HG03139 (cell line): Measurements from ENCODE around the gene PLEKHA3.
"Not testable (repeated sequence)": the region's sequence is repeated elsewhere in the genome, so short reads cannot be mapped to it uniquely, and the experiment has no call there.

ENCODE experiments used
- ATAC-seq: cut with Tn5 transposase; IDR thresholded peaks from one replicate; pipeline ENCODE4 v1.9.1; 2021; ENCODE audit not compliant: unreplicated experiment

Gene PLEKHA3

DNA sequence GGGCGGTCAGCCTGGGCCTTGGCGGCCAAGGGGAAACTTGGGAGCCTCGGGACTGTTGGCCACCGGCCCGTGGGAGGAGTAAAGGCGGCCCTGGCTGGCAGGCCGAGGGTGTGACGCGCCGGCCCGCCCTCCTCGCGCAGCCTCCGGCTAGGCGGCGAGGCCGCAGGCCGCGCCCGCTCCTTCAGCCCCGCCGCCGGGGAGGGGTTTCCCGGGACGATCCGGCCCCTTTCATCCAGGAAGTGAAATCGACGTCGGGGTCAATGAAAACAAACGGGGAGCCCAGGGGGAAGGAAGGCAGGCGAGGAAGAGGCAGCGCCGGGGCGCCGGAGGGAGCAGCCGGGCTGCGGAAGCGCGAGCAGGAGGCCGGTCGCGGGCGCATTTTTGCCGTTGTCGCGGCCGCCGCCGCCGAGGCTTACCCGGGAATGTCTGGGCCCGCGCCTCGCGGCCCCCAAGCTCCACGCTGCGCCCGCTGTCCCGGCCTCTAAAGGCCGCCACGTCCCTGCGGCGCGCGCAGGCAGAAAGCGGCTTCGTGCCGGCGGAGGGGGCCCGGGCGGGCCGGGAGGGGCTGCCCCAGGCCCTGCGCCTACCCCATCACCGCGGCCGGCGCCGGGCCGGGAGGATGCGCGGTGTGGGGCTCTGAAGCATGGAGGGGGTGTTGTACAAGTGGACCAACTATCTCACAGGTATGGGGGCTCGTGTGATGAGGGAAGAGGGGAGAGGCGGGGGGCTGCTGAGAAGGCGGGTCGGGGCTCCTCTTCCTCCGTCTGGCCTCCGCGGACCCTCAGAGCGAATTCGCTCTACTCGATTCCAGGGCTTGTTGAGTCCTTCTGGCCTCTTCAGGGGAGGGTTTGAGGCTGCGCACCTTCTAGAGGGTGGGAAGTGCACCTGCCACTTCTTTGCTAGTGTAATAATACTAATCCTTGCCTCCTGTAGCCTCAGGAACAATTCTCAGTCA is at the start of gene PLEKHA3:
Gene PLEKHA3 (plus strand): TSS at position 231 of the 955 bp plus-strand sequence. CDS start 413 bp downstream, at position 644.
- peak; percentile 62 for ATAC-seq

DNA sequence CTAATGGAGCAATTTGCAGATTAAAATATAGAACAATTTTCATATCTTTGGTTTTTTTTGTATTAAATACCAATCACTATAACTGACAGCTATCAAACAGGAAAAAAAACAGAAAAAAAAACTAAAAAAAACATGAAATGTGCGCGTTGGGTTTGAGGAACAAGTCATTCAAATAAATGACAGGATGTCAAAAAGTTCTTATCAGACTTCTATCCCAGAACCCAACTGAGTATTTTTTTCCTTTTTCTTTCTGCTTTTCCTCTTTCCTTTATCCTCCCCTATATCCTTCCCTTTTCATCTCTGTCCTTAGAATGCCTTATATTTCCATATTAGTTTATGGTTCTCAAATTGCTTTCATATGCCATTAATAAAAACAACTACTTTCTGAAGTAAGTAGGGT is 43.6 kb upstream of the PLEKHA3 start:
- ATAC-seq: no peak

DNA sequence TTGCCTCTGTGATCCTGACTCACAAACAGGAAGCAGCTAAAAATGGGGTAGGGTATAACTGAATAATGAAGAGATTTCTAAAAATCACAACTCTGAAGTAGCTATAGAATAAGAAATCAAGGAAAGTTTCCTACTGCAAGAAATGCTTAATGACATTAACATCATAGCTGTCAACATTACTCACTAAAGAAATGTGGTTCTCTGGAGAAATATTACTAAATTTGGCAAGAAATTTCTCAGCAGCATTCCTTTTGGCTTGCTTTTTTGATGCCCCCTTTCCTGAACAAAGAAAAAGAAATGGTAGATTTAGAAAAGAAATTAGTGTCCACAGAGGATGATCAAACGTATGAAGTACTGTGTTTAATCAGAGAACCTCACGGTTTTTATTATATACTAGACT is 38.8 kb upstream of the PLEKHA3 start:
- ATAC-seq: no peak

DNA sequence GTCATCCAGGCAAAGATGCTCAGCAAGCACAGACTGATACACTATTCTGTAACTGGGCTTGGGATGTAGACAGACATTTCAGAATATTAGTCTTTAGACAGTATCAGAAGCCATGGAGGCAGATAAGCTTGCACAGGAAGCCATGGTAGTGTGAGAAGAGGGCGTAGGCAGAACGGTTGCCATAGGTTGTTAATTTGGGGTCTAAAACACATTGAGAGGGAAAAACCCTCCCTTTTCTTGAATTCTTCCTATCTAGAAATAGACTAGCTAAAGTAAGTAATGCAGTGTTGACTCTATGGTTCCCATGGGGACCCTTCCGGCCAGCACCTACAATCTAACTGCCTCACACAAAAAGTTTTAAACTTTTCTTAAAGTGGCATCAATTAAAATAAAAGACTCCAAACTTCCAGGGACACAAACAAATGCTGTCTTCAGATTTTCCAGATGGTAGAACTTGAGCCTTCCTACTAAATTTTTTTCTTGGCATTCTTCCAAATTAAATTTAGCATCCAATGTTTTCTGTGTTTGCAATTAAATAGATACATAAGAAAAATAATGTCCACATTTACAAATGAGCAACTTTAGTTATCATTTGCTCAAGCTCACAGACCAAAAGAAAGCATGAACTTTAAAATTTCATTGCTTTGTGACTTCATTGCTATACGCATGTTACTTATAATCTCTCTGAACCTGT is 31.1 kb upstream of the PLEKHA3 start:
- no peak for ATAC-seq

DNA sequence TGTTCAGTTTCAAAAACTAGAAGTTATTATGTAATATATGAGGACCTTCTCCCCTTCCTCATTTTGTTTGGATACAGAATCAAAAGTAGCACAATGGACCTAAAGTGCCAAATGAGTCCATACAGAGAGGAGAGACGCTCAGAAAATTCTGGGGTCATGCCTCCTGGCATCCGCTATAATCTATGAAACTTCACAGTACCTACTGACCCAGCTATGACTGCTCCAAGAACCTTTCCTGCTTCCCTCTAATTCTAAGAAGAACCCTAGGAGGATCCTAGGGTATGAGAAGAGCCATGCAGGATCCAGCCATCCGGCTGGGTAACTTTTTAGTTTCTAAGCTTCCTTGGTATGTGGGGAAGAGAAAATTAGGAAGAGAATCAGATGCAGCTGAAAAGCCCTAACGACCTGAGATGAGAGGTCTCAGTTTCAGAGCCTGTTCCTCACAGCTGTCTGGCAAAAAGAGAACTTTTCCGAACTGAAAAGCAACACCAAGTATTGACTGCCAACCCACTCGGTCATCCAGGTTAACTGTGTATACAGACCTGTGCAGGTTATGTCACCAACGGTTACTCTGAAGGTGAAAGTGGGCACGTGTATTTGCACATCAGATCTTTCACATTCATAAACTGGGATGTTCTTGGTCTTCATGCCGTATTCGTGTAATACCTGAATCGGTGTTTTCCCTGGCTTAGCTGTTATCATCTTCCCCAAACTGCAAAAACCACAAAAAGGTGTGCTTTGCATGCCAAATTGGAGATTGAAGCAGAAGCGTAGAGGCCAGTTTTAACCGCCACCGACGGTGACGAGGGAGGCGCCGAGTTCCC is 30.3 kb upstream of the PLEKHA3 start:
- peak; percentile 4 for ATAC-seq

DNA sequence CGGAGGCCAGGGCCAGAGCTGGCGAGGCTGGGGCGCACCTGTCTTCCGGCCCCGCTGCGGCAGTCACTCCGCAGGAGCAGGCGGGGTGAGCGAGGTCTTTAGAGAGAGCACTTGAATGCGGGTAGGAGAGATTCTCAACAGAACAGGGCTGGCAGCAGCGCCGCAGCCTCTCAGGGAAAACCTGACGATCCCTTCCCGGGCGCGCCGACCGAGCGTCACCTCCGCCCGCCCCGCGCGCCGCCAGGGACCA is 29.8 kb upstream of the PLEKHA3 start:
- peak; percentile 46 for ATAC-seq

DNA sequence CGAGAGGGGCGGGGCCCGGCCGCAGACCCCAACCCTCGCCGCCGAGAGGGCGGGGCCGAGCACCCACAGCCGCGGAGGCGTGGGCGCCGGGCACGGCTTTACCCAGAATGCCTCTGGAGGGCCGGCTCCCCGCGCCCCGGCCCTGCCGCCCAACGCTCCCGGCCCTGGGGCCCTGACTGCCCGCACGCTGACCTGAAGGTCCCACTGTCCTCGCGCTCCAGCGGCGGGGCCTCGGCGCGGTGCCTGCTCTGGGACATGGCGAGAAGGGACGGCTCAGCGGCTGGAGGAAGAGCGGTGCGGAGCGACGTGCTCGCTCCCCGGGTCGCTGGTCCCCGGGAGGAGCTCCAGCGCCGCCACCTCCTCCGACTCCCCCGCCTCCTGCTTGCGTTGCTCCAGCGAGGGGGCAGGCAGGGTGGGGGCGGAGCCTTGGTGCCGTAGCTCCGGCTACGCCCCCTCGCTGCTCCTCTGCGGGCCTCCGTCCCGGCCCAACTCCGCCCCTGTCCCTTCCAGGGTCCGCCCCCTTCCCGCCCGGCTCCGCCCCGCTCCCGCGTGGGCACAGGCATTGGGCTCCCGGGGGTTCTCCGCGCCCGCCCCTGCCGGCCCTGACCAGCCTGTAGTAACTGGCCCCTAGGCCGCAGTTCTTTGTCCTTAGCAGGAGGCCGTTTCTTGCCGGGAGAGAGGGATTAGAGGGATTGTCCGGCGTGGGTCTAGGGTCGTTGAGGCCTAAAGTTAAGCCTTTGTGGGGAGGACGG is 29.3 kb upstream of the PLEKHA3 start, which contains the start of the genes PJVK and PRKRA:
Gene PJVK (plus strand): TSS at position 605 of the 752 bp plus-strand sequence. CDS start 2,032 bp downstream, outside the sequence.
Gene PRKRA (minus strand): TSS at position 402 of the 752 bp plus-strand sequence. CDS start 145 bp downstream, at position 257.
- ATAC-seq: peak; percentile 80

DNA sequence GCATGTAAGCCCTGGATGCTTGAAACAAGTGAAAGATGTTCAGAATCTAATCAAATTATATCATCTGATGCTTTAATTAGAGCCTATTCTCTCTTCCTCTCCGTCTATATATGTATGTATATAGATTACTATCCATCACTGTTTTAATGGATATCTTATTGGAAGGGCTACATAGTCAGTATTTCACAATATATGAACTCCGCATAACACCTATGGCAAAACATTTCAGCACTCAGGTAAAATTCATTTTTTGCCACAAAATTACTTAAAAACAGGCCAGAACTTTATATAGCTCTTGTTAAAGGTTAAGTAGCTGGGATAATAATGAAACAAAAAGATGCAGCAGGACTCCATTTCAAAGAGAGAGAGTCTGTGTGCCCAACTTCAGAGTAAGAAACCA is 27.9 kb upstream of the PLEKHA3 start:
- ATAC-seq: no peak

DNA sequence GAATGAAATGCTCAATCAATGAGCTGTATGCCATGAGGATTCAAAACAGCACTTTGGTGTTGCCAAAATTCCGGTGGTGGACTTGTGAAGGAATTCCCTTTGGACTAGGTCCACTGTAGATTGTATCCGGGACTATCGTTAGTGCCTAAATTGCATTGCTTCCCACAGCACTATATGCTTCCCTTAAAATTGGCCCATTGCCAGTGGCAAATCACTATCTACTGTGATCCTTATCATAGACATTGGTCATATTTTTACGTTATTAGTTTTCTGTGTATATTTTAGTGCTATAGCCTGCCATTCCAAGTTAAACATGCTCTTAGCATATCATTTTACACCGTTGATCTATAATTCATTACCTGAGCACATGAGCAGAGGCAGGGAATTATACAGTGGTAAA is 27.4 kb upstream of the PLEKHA3 start:
- ATAC-seq: no peak

DNA sequence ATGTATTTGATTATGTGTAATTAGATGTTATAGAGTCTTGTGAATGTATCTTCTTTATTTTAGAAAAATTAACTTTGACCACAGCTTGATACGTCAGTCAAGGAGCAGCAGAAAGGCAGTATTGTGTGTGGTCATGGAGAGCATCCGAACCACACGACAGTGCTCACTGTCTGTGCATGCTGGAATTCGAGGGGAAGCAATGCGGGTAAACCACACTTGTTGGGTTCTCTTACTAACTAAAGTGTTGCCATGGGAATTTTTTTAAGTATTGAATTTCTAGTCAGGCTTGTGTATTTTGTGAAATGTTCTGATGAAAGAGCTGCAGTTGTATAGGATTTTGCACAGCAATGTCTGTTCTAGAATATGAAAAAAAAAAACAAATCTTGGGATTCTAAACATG is 24.3 kb upstream of the PLEKHA3 start:
- ATAC-seq: no peak

DNA sequence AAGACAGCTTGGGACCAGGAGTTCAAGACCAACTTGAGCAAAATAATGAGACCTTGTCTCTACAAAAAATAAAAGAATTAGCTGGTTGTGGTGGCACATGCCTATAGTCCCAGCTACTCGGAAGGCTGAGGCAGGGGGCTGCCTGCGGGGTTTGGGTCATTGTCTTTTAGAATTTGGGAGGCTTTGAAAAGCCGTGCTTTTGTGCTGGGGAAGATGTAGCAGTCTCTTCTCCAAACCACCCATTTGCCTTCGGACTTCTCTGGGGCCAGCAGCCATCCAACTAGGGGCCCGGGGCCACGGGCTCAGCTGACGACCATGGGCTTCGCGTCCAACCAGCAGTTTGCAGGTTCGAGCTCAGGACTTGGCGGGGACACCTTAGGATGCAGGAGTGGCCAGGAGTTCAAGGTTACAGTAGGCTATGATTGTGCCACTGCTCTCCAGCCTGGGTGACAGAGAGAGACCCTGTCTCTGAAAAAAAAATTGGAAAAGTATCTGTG is 22.8 kb upstream of the PLEKHA3 start:
- no peak for ATAC-seq

DNA sequence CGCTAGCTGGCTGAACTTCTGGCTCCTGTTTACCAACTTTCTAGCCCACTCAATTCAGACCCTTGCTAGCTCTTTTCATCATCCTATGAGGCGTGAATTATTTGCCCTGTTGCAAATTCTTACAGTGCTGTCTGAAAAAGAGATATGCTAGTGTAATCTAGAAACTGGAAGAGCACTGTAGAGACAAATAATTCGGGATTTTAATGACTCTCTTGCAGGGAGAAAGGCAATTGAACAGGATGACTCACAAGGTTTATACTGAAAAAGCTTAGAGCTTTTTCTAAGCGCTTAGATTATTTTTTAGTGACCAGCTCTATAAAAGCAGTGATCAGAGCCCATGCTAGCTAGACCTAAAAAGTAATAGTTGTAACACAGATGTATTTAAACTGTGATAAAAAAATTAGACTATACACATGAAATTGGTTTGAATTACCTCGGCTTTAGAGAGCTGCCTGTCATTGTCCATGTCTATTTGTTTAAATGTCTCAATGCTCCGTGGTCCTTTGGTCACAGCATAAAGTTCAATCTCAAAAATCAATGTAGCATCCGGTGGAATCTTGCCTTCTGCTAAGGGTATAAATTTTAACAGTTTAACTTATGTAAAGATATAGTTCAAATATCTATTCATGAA is 10.9 kb upstream of the PLEKHA3 start:
- no peak for ATAC-seq

DNA sequence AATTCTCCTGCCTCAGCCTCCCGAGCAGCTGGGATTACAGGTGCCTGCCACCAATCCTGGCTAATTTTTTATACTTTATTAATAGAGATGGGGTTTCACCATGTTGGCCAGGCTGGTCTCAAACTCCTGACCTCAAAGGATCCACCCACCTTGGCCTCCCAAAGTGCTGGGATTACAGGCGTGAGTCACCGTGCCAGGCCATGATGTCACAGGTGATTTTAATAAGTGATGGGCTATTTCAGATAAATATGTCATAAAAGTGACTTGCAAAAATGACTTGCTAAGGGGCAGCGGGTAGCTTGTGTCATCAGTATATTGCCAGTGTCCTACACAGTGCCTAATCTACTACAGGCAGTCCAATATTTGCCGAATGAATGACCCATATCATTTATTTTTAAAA is 8.9 kb upstream of the PLEKHA3 start:
- not testable (repeated sequence) for ATAC-seq

DNA sequence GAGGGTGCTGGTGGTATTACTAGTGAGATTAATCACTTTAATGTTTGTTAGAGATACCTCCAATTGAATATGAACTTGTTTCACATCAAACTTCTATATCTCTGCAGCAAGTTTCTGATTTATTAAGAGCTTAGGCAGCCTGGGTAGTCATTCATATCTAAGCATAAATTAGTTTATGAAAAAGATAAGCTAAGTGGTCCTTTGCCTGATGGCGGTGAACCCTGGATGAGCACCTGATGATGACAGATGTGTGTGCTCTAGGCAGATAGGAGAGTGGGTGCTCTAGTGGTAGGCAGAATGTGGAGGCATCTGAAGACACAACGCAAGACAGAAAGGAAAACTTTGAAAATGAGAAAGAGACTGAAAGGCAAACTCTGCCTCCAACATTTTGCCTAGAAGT is 6.9 kb upstream of the PLEKHA3 start:
- no peak for ATAC-seq

DNA sequence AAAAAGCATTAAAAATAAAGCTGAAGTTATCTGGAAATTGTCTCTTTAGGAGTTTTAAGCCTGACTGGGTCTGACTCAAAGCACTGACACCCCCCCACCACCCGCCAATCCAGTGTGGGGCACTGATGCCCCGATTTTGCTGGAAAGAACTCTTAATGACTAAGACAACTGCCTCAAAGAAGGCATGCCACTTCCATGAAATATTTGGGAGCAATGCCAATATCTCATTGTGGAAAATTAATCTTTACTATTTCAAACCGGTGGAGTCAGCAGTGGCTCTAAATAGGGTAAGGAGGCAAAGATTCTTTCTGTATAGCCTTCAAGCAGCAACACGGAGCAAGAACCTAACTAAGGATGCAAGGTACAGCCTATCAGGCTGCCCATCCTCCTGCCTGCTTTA is 6.3 kb upstream of the PLEKHA3 start:
- ATAC-seq: no peak

DNA sequence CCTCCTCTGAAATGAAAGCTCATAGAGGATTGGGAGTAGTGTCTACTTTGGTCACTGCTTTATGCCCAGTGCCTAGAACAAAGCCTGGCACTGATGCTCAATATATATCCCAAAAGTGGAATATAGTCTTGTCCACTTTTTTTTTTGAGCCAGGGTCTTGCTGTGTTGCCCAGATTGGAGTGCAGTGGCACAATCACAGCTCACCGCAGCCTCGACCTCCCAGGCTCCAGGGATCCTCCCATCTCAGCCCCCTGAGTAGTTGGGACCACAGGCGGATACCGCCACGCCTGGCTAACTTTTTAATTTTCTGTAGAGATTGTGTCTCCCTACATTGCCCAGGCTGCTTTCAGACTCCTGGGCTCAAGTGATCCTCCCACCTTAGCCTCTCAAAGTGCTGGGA is 5.7 kb upstream of the PLEKHA3 start:
- ATAC-seq: no peak

DNA sequence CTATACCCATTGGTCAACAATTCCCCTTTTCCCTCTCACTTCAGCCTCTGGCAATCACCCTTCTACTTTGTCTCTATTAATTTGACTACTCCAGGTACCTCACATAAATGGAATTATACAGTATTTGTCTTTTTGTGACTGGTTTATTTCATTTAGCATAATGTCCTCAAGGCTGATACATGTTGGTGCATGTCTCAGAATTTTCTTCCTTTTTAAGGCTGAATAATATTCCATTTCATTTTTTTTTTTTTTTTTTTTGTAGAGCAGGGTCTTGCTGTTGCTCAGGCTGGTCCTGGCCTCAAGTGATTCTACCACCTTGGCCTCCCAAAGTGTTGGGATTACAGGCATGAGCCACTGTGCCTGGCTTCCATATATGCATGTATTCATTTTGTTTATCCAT is 3.8 kb upstream of the PLEKHA3 start:
- ATAC-seq: no peak

DNA sequence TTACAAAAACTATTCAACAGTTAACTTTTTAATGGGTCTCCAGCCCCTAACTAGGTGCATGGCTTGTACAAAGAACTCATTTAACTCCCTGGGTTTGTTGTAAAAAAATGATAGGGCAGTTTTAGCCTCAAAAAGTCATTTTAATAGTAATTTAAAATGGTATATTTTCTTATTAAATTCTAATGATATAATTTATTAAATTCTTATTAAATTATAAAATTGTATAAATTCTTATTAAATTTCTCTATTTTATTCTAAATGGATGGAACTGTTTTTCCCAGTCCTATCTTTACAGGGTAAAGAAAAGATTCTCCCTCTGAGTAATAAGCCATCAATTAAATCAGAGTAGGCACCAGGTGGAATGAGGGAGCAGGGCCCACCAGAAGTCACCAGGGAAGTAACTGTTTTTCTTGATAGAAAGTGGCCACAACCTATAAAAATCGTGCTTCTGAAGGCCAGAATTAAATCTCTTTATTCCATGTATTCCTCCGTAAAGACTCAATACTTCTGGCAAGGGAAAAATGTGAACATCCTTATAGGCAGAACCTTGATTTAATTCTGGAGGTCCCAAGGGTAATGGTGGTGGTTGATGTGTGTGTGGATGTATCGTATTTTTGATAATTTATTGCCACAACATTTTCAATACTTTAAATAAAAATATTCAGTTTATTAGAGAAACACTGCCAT is 2.7 kb upstream of the PLEKHA3 start:
- ATAC-seq: no peak

DNA sequence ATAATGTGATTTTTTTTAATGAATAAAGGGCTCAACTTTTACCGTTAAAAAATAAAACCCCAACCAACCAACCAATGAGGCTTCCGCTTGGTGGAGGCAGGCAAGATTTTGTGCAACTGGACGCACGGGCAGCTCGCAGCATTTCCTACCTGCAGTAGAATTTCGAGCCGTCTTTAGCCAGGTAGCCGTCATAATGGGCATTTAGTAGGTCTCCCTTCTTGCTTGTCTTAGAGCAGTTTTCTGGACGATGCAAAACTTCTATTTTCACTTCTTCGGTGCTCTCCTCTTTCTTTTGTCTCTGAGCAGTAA is 2.2 kb upstream of the PLEKHA3 start:
- ATAC-seq: no peak
